ENCODE data around the gene NHLH1.
A peak's percentile ranks its signal among the peaks of the same experiment; 100 is the strongest.
"Not testable (repeated sequence)": the region's sequence is repeated elsewhere in the genome, so short reads cannot be mapped to it uniquely, and the experiment has no call there.

Gene NHLH1

DNA sequence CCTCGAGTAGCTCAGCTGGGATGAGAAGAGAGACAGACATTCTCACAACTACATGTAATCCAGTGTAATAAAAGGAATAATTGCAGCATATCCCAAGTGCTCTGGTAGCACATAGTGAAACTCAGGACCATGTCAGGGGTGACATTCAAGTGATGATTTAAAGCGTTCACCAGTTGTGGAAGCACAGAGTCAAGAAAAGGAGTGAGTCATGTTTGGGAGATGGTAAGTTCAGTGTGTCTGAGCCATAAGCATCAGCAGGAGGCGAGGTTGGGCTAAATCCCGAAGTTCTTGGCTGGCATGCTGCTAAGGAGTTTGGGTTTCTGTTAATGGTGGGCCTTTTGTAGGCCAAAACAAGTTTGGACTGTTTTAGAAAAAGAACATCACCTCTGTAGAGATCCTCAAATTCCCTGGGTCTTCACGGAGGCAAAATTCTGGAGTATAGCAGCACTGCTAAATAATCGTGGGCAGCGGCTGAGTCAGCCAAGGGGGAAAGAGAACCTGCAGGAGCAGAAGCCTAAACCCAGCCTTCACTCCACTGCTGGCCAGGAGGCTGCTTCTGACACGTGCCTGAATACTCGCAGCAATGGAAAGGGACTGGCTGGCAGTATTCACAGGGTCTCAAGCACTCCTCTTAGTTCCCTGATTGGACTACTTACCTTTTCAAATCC is 7.2 kb upstream of the NHLH1 start:
- DNase-seq: no peak

DNA sequence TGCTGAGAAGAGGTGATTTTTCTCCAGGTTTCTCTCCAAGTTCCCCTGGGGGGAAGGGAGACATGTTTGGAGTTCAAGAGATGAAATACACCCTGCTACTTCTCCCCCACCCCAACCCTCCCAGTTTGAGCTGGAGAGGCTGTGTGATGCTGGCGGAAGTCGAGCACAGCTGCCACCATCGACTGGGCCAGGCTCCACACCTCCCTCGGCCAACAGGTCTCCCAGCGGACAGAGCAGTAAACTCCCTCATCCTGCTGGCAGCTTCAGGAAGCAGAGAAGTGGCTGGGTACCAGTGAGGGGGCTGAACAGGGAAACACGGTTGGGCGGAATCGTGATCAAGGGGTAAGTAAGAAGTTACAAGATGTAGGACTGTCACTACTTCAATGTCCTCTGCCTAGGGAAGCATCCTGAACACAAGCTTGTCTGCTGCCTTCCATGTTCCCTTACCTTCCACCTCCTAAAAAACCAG is 6.6 kb upstream of the NHLH1 start:
- no peak for DNase-seq

DNA sequence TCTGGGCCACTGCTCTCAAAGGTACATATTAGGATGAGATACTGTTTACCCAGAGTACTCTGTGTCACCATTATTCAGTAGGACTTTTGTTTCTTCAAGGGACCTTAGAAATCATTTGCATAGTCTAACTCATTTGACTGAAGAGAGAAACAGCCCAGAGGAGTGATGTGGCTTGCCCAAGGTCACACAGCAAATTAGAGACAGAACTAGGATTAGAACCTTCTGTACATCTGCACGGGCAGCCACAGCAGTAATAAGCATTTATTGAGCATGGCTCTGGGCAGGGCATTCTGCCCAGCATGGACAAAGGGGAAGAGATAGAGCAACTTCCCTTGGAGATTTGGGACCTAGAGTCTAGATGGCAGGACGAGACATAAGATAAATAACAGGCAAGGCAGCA is 5.7 kb upstream of the NHLH1 start:
- no peak for DNase-seq

DNA sequence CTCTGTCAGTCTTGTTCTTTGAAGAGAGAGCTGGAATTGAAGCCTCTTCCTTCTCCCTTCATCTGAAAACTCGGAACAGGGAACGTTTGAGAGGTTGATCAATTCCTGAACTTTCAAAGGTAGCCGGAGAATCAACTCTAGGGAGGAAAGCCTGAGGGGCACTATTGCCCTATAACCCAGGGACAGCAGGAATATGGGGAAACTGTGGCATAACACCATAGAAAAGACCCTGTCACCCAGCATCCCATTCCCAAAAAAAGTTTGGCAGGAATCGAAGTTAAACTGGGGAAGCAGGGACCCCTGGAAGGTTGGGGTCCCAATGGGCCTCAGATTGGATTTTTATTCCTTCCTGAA is 5.1 kb upstream of the NHLH1 start:
- no peak for DNase-seq

DNA sequence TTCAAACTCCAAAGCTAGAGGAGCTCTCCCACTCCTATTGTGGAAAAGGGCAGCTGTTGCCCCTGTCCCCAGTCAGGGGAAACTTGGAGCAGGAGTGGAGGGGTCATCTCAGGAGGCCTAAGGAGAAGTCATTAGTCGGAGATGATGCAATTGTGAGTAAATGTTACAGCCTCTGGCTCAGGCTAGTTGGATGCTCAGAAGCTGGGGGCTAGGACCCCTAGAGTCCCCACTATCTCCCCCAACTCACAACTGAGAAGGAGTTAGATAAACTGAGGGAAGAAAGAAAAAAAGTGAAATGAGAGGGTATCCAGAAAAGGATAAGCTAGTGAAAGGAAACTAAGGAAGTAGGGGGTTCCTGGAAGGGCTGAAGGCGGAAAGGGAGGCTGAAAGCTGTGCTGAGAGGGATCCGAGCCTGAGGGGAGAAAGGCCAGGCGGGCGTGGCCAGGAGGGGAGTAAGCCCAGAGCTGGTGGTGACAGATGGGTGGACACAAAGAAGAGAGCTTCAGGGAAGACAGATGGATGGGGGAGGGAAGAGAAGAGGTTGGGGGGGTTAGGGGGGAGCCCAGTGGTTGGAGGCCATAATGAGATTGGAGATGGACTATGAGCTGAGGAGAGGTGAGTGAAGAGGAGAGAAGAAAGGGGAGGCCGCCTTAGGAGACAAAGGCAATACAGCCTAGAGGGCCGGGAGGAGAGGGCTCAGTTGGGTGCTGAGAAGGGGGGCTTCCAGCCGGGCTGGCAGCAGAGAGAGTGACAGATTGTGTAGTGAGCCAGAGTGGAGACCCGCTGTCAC is 4.5 kb upstream of the NHLH1 start:
- no peak for DNase-seq

DNA sequence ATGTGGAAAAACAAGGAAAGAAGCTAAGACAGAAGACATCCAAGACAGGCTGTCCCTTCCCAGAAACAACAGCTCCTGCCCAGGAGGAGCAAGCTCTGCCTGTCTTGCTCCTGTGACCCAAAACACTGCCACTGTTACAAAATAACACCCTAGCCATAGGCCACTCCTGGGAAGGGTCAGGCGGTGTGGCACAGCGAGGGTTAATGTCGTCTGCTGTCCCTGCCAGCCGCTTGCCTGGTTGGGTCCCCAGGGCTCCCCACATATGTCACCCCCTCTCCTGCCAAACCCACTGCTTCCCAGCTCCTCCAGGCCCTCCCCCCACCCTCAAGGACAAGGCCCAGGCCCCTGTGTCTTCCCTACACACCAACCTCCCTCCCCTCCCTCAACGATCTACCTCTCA is 3.9 kb upstream of the NHLH1 start:
- DNase-seq: no peak

DNA sequence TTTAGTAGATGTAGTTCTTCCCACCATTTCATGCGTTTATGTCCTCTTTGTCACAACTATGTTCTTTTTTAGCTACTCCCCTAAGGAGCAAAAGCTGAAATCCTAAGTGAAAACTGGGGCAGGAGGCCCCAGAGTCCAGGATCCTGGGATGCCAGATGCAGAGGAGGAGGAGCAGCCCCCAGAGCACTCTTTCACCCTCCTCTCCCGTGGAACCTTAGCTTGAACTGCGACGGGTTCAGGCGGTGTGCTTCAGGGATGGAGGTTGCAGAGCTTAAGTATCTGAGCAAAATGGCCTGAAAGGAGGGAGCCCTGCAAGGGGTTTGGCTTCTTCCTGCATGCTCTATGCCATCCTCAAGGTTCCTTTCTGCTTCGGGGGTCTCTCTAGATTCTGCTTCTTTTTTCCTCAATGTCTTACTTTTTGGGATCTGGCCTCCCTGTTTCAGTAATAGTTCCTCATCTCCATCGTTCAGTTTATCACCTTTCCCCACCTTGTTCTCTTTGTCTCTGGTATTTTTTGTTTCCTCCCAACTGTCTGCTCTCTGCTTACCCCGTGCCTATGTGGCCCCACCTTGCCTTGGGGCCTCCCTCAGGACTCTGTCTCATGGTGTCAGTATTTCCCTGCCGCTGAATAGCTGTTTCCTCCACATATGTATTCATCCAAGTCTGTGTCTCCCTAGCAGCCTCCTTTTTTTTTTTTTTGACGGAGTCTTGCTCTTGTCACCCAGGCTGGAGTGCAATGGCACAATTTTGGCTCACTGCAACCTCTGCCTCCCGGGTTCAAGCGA is 2.7 kb upstream of the NHLH1 start:
- DNase-seq: no peak

DNA sequence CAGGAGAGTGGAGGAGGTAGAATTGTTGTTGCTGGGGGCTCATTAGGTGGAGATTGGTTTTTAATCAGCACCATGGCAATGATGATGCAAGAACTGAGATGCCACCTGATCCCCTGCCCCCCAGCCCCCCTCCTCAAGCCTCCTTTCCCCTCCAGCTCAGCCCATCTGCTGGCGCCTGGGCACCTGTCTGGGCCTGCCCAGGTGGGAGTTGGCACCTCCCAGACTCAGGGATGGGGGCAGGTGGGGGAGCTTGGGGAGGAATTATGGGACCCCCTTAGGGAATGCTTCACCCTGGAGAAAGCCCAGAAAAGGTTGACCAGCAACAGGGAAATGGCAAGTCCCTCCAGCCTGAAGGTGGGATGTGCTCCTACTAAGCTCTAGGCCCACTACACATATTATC is 1.5 kb upstream of the NHLH1 start:
- no peak for DNase-seq

DNA sequence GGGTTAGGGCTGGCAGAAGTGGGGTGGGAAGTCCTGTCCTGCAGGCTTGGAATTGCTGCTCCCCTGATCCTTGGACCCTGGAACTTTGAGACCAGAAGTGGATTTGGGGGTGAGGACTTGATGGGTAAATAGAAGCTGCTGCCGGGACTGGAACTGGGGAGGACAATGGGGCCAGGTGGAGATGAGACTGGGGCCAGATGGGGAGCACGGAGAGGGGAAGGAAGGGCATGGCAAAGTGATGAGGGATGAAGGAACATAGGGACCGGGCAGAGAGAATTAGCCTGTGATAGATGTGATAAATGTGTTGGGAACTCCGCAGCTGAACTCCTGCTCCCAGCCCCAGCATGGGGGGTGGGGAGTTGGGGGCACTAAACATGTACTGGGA is 637 bp downstream of the NHLH1 start:
- DNase-seq: no peak

DNA sequence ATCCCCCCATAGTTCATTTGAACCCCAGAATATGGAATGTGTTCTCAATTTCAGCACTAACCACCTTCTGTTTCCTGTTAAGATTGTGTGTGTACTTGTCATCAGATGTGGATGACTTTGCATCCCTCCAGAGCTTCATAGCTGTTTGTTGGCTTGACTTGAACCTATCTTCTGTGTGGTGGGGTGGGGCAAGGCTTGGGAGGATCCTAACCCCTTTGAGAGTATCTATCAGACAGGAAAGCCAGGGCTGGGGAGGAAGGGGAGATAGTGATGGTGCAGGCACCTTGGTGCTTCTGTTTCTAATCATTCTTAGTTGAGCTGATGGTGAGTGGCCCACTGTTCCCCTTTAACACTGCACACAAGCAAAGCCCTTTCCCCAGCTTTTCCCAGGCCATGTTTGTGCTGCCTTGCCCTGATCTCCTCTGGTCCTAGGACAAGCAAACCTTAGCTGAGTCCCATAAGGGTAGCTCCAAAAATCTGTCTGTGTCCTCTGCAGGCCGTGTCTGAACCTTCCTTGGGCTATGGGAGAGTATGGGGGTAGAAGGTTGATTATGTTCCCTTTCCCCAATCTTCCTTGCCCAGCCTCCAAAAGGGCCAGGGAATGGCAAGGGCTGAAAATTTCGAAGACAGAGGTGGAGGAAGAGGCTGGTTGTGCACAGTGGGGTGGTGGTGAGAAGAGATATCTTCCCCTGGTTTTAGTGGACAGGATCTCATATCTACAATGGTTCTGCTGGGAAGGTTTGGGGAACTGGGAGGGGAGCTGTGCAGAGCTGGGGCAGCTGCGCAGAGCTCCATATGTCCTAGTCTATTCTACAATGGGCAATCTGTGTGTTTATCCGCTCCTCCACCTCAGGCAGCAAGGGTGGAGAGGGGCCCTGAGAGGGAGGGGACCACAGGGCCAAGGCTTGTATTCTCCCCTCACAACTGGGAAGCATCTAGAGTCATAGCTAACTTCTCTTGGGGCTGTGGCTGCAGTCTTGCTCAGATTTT is 1.4 kb downstream of the NHLH1 start:
- DNase-seq: no peak

DNA sequence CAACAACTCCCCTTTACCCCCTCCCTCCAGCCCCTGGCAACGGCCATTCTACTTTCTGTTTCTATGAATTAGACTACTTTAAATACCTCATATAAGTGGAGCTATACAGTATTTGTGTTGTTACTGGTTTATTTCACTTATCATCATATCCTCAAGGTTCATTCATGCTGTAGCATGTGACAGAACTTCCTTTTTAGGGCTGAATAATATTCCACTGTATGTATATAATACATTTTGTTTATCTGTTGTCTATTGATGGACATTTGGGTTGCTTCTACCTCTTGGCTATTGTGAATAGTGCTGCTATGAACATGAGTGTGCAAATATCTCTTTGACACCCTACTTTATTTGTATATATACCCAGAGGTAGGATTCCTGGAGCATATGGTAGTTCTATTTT is 2.2 kb downstream of the NHLH1 start:
- DNase-seq: no peak

DNA sequence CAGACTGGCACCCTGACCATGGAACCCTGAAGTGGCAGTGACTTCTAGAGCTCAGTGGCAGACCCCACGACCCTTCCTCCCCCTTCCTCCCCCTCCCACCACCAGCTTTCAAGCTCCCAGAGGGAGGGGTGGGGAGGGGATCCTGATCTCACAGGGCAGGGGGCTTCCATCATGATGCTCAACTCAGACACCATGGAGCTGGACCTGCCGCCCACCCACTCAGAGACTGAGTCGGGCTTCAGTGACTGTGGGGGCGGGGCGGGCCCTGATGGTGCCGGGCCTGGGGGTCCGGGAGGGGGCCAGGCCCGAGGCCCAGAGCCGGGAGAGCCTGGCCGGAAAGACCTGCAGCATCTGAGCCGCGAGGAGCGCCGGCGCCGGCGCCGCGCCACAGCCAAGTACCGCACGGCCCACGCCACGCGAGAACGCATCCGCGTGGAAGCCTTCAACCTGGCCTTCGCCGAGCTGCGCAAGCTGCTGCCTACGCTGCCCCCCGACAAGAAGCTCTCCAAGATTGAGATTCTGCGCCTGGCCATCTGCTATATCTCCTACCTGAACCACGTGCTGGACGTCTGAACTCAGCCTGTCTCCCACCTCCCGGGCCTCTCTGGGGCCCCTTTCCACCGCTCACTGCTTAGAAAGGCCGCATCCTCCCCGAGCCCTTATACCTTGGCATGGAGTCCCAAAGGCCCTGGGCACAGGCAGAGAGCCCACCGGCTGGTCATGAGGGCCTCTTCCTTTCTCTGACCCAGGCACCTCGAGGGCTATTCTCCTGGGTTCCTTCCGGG is 3.9 kb downstream of the NHLH1 start:
- no peak for DNase-seq

DNA sequence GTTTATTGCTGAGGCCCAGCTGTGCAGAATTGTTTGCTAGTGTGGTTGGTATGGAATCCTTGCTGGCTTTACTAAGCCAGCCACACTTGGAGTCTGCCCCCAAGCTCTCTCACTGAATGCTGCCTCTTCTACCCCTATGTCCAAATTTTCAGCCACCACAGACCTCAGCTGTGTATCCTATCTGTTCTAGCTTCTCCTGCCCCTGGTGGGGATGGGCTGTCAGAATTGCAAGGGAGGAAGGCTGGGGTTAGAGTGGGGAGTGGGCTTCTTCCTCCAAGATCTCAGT is 4.4 kb downstream of the NHLH1 start:
- no peak for DNase-seq

DNA sequence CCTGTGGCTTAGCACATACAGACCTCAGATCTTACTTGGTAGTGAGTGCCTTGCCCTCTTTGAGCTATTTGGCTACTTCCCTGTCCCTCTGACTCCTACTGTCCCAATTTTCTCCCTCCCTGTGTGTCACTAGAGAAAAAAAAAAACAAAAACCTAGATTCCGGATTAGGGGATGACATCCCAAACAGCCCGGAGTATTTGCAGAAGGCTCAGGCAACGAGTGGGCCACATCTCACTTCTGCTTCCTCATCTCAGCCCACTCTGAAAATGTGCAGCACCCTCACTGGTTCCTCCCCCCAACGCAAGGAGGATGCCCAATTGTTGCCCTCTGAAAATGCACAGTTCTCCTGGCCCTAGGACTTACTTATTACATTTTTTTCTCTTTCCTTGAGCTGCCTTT is 4.9 kb downstream of the NHLH1 start:
- no peak for DNase-seq

DNA sequence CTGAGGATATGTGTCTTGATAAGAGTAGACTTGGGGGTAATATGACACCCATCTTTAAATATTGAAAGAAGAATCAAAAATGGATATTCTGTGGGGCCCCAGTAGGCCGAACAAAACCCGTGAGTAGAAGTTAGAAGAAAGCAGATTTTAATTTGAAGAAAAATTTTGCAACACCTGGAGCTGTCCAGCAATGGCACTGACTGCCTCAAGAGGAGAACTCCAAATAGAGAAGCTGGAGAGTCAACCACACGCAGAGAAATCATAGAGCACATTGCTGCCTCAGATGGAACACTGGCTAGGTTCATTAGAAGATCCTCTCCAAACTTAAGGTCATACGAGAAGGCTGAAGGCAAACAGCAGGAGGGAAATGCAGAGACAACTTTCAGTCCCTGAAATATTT is 6.8 kb downstream of the NHLH1 start:
- DNase-seq: no peak

DNA sequence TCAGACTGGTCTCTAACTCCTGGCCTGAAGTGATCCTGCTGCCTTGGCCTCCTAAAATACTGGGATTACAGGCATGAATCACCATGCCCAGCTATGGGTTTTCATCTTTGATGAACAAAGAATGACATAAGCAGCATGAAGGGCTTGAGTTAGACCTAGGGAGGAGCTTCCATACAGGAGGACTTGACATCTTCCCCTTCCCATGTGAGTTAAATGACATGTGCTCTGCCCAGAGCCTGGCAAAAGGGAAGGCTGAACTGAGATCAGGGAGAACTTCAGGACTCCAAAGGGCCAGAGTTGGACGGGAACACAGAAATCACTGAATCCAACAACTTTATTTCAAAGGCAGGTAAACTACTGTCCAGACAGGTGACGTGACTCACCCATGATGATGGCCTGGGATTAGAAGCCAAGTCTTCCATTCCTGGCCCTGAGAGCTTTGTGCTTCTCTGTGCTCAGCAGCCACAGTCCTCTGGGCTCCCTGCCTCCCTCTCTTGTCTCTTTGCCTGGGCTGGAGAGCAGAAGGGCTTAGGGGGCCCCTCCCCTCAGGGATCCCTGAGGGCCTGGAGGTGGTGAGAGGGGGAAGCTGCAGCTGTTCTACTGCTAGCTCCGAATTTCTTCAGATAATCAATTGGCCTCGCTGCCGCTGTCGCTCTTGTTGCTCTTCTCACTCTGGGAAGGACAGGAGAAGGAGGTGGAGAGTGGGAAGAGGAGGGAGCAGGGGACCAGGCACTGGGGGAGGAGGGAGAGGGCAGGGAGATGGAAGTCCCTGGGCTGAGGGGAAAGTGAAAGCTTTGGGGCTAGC is 7.6 kb downstream of the NHLH1 start:
- DNase-seq: no peak

DNA sequence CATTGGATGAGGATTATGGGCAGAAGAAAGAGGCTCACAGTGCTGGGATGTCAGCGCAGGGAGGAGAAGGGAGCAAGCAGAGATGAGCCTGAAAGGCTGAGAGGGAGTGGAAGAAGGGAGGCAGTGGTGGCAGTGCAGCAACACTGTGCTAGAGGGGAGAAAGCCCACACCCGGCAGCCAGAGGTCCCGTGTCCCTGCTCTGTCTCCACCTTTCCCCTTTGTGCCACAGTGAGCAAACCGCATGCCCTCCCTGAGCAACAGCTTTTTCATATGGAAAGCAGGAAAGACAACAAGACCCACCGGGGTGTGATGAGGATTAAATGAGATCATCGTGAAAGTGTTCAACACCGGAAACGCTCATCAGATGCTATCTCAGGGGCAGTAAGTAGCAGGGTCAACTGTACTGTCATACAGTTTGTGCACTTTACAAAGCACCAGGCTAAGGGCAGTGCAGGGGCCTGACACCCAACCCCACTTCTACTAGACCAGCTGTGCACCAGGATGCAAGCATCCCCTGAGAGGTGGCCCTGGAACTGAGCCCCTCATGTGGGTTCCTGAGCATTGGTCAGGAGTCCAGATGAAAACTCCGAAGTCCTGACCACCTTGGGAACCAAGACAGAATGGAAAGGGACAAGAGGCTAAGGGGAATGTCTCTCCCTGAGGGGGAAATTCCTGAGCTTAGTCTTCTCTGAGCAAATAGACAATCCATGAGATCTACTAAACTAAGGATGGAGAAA is 9.1 kb downstream of the NHLH1 start:
- peak; percentile 9 for DNase-seq

DNA sequence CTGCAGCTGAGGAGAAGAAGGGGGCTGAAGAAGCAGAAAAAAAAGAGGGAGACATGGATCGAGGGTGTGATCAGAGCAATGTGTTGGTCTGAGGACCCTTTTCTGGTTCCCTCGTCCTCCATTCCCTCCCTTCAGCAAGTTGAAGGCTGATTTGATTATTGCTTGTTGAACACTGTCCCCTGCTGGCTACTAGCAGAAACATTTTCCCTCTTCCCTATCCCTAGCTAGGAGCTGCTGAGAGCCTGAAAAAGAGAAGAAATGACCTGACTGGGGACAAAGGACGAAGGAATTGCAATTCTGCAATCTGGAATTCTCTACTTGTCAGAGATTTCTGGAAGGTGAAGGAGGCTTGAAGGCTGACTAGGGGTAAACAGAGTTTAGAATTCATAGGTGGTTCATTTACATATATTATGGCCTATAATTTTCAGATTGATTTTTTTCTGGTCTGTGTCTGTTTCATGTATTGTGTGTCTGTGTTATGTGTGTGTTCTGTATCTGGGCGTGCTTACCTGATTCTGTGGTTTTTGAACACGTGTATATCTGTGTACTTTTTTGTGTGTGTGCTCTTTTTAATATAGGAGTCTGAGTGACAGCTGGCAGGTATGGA is 9.8 kb downstream of the NHLH1 start:
- peak; percentile 50 for DNase-seq

DNA sequence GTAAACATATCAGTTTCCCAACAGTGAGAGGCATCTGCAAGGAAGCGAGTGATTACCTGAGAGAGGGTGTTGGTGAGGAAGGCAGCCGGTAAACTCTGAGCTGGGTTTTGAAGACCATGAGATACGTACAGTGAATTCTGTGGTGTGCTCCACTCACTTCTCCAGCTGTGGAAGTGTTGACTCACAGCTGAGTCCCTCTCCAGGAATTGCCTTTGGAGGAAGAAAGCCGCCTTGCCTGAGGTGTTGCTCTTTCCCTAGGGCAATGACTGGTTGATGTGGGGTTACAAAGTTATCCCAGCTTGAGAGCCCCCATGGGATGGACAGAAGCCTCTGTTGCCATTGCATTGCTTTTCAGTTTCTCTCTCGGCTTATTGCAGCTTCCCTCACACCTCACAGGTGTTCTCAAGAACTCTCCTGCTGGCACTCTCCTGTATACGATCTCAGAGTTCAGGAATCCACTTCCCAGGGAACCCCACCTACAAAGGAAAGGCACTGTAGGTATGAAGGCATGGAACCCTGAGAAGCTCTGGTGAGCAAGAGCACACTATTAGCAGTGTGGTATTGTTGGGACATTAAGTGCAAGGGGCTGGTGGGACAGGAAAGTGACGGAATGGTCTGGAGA is 10.8 kb downstream of the NHLH1 start:
- DNase-seq: no peak

DNA sequence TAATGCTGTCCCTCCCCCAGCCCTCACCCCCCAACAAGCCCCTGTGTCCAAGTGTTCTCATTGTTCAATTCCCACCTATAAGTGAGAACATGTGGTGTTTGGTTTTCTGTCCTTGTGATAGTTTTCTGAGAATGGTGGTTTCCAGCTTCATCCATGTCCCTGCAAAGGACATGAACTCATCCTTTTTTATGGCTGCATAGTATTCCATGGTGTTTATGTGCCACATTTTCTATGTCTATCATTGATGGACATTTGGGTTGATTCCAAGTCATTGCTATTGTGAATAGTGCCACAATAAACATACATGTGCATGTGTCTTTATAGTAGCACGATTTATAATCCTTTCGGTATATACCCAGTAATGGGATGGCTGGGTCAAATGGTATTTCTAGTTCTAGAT is 17.9 kb downstream of the NHLH1 start:
- not testable (repeated sequence) for DNase-seq
